Measurements from ENCODE around the gene NCOA1. TPM values are rescaled to one million over a fixed set of nuclear protein-coding genes. Genes with fewer than 3 reads are reported as not detected.

NCOA1 gene
- total RNA-seq, 1 experiment from 2014 or later: 24.6 TPM

- peak; percentile 88 for ATAC-seq
- Histone ChIP-seq H3K27me3 (ENCODE audit: control insufficient read depth, insufficient read depth, low read length) (no peaks in the 10 kb centered on the region), H3K36me3 (ENCODE audit: control insufficient read depth, insufficient read depth, low read length) (no peaks in the 10 kb centered on the region), H3K4me1 (ENCODE audit: control insufficient read depth, insufficient read depth, low read length) (no peaks in the 10 kb centered on the region), H3K27ac (ENCODE audit: low read length) (no peak overlapping the region), H3K4me3 (ENCODE audit: low read depth in 2 of 2, low read length in 2 of 2) (no peak overlapping the region), H3K9me3 (ENCODE audit: control insufficient read depth, insufficient read depth, low read depth, low read length) (no peaks in the 10 kb centered on the region)
- POLR2A ChIA-PET: interaction anchor here (0.5 kb wide), 1 partner anchor 211 kb away, joined by 10 read pairs; no protein-coding TSS in a partner anchor
- intact Hi-C loops (cut with micrococcal nuclease; ENCODE audit: unreplicated experiment) (no loop called here), in situ Hi-C loops (cut with HindIII; ENCODE audit: low pct_unique_long_range_greater_than_20kb, low sequenced_read_pairs) (no loop called here)
- DNase-seq (ENCODE audit: low read depth, low spot score): no peak
- CTCF ChIA-PET: interaction anchor here (0.5 kb wide), 1 partner anchor 90 kb away, joined by 7 read pairs; no protein-coding TSS in a partner anchor
- TF ChIP-seq REST (IDR thresholded peaks at IDR 0.05; ENCODE audit: insufficient read depth in 1 of 2, low read depth in 2 of 2, low read length in 1 of 2): no peak
- TF ChIP-seq, protein P1, sequence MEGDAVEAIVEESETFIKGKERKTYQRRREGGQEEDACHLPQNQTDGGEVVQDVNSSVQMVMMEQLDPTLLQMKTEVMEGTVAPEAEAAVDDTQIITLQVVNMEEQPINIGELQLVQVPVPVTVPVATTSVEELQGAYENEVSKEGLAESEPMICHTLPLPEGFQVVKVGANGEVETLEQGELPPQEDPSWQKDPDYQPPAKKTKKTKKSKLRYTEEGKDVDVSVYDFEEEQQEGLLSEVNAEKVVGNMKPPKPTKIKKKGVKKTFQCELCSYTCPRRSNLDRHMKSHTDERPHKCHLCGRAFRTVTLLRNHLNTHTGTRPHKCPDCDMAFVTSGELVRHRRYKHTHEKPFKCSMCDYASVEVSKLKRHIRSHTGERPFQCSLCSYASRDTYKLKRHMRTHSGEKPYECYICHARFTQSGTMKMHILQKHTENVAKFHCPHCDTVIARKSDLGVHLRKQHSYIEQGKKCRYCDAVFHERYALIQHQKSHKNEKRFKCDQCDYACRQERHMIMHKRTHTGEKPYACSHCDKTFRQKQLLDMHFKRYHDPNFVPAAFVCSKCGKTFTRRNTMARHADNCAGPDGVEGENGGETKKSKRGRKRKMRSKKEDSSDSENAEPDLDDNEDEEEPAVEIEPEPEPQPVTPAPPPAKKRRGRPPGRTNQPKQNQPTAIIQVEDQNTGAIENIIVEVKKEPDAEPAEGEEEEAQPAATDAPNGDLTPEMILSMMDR (IDR thresholded peaks at IDR 0.05): no peak
- TF ChIP-seq SIN3A (IDR thresholded peaks at IDR 0.05; ENCODE audit: borderline replicate concordance, insufficient read depth, low read depth, low read length): no peak
- no peak for TF ChIP-seq TCF7L2 (IDR thresholded peaks at IDR 0.05; ENCODE audit: low read depth, low read length)
- TF ChIP-seq POLR2AphosphoS5 (IDR thresholded peaks at IDR 0.05; ENCODE audit: low read depth, low read length): no peak
- BruUV-seq (replicated peaks): no TSS peak
Measured at GRCh38 chr2:24515831-24516230, 24.8 kb downstream of the NCOA1 start.

GRCh38 chr2:24517247-24517646, 26.2 kb downstream of the NCOA1 start:
- Histone ChIP-seq H3K27ac (ENCODE audit: low read length) (no peak overlapping the region), H3K4me3 (ENCODE audit: low read depth in 2 of 2, low read length in 2 of 2) (no peak overlapping the region), H3K9me3 (ENCODE audit: control insufficient read depth, insufficient read depth, low read depth, low read length) (no peaks in the 10 kb centered on the region), H3K36me3 (ENCODE audit: control insufficient read depth, insufficient read depth, low read length) (no peaks in the 10 kb centered on the region), H3K27me3 (ENCODE audit: control insufficient read depth, insufficient read depth, low read length) (no peaks in the 10 kb centered on the region), H3K4me1 (ENCODE audit: control insufficient read depth, insufficient read depth, low read length) (no peaks in the 10 kb centered on the region)
- ATAC-seq (no peak), DNase-seq (ENCODE audit: low read depth, low spot score) (no peak)
- in situ Hi-C loops (cut with HindIII; ENCODE audit: low pct_unique_long_range_greater_than_20kb, low sequenced_read_pairs) (no loop called here), intact Hi-C loops (cut with micrococcal nuclease; ENCODE audit: unreplicated experiment) (no loop called here)
- CTCF ChIA-PET: no interaction called here
- TF ChIP-seq POLR2AphosphoS5 (IDR thresholded peaks at IDR 0.05; ENCODE audit: low read depth, low read length) (no peak), REST (IDR thresholded peaks at IDR 0.05; ENCODE audit: insufficient read depth in 1 of 2, low read depth in 2 of 2, low read length in 1 of 2) (no peak), TCF7L2 (IDR thresholded peaks at IDR 0.05; ENCODE audit: low read depth, low read length) (no peak), SIN3A (IDR thresholded peaks at IDR 0.05; ENCODE audit: borderline replicate concordance, insufficient read depth, low read depth, low read length) (no peak)
- TF ChIP-seq, protein P1 (IDR thresholded peaks at IDR 0.05): no peak
- BruUV-seq (replicated peaks): no TSS peak
- POLR2A ChIA-PET: no interaction called here

Data from Panc1 (cell line).